Neural crest cell (in vitro differentiated cells): ENCODE results near the gene ASIC4. TPM values are rescaled to one million over a fixed set of nuclear protein-coding genes. Genes with fewer than 3 reads are reported as not detected.

Experiments used
- DNase-seq: peaks from one replicate; pipeline ENCODE4 v3.0.0; 2021; ENCODE audit warnings: low read depth, mixed read lengths, low spot score
- H3K27ac Mint-ChIP-seq: one replicate; pipeline ENCODE4 v1.8.0; 2021; ENCODE audit warnings: mild to moderate bottlenecking, mixed read lengths; ENCODE audit not compliant: unreplicated experiment
- H3K27me3 Mint-ChIP-seq: 2 replicates; pipeline ENCODE4 v1.8.0; 2021; ENCODE audit warnings: low read depth, mild to moderate bottlenecking, mixed read lengths
- H3K36me3 Mint-ChIP-seq: 2 replicates; pipeline ENCODE4 v1.8.0; 2021; ENCODE audit warnings: low read depth, mild to moderate bottlenecking, mixed read lengths
- H3K4me1 Mint-ChIP-seq: 2 replicates; pipeline ENCODE4 v1.8.0; 2021; ENCODE audit warnings: mixed read lengths
- H3K4me3 Mint-ChIP-seq: one replicate; pipeline ENCODE4 v1.8.0; 2021; ENCODE audit warnings: mild to moderate bottlenecking, mixed read lengths
- H3K9me3 Mint-ChIP-seq: 2 replicates; pipeline ENCODE4 v1.8.0; 2021; ENCODE audit warnings: mixed read lengths
- long read RNA-seq: library from polyadenylated mRNA; unstranded; transcript quantifications from one replicate; pipeline ENCODE4 v2.0.0, GENCODE V29; 2020
- total RNA-seq: library from RNA; stranded (reverse); gene quantifications from 2 replicates; pipeline ENCODE4 v1.2.1, GENCODE V29; 2021
- TF ChIP-seq, protein P1 (sequence below): fragments of 200-600 bp; sonication (generic); conservative IDR thresholded peaks from 2 replicates; pipeline ENCODE4 v1.5.0; 2021; ENCODE audit warnings: antibody characterized with exemption, mild to moderate bottlenecking

Gene ASIC4, protein sequence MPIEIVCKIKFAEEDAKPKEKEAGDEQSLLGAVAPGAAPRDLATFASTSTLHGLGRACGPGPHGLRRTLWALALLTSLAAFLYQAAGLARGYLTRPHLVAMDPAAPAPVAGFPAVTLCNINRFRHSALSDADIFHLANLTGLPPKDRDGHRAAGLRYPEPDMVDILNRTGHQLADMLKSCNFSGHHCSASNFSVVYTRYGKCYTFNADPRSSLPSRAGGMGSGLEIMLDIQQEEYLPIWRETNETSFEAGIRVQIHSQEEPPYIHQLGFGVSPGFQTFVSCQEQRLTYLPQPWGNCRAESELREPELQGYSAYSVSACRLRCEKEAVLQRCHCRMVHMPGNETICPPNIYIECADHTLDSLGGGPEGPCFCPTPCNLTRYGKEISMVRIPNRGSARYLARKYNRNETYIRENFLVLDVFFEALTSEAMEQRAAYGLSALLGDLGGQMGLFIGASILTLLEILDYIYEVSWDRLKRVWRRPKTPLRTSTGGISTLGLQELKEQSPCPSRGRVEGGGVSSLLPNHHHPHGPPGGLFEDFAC
- total RNA-seq, result 1.0 and 1.5 TPM in 2 replicates
- long read RNA-seq, result 0 reads

DNA sequence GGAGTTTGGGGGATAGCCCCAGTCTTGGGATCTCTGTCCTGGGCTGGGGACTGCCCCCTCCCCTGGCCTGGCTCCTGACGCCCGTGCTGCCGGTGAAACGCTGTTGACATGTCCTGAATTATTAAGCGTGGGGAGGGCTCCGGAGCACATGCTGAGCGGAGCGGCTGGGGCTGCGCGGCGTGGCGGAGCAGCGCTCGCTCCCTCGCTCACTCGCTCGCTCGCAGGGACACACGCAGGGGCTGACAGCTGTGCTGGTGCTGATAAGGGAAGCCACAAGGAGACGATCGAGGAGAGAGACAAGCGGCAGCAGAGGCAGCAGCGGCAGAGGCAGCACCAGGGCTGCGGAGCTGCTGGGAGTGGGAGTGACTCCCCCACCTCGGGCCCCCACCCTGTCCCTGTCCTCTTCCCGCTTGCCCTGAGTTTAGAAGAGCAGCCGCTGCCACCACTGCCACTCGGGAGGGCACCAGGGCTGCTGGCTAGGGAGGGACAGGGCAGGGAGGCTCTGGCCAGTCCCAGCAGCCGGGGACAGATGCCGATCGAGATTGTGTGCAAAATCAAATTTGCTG is at the start of gene ASIC4:
Gene ASIC4 (plus strand): TSS at position 287 of the 566 bp plus-strand sequence. CDS start 243 bp downstream, at position 530.
- DNase-seq, result no peak
- Mint-ChIP-seq H3K36me3 (no peaks in the 10 kb centered on the region), H3K4me3 (peak within 1 kb of the TSS; percentile 61), H3K9me3 (no peaks in the 10 kb centered on the region), H3K4me1 (peaks cover 71% of the 10 kb centered on the region), H3K27me3 (peaks cover 58% of the 10 kb centered on the region), H3K27ac (peak within 1 kb of the TSS; percentile 50)
- TF ChIP-seq, protein P1, sequence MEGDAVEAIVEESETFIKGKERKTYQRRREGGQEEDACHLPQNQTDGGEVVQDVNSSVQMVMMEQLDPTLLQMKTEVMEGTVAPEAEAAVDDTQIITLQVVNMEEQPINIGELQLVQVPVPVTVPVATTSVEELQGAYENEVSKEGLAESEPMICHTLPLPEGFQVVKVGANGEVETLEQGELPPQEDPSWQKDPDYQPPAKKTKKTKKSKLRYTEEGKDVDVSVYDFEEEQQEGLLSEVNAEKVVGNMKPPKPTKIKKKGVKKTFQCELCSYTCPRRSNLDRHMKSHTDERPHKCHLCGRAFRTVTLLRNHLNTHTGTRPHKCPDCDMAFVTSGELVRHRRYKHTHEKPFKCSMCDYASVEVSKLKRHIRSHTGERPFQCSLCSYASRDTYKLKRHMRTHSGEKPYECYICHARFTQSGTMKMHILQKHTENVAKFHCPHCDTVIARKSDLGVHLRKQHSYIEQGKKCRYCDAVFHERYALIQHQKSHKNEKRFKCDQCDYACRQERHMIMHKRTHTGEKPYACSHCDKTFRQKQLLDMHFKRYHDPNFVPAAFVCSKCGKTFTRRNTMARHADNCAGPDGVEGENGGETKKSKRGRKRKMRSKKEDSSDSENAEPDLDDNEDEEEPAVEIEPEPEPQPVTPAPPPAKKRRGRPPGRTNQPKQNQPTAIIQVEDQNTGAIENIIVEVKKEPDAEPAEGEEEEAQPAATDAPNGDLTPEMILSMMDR, result no peak

DNA sequence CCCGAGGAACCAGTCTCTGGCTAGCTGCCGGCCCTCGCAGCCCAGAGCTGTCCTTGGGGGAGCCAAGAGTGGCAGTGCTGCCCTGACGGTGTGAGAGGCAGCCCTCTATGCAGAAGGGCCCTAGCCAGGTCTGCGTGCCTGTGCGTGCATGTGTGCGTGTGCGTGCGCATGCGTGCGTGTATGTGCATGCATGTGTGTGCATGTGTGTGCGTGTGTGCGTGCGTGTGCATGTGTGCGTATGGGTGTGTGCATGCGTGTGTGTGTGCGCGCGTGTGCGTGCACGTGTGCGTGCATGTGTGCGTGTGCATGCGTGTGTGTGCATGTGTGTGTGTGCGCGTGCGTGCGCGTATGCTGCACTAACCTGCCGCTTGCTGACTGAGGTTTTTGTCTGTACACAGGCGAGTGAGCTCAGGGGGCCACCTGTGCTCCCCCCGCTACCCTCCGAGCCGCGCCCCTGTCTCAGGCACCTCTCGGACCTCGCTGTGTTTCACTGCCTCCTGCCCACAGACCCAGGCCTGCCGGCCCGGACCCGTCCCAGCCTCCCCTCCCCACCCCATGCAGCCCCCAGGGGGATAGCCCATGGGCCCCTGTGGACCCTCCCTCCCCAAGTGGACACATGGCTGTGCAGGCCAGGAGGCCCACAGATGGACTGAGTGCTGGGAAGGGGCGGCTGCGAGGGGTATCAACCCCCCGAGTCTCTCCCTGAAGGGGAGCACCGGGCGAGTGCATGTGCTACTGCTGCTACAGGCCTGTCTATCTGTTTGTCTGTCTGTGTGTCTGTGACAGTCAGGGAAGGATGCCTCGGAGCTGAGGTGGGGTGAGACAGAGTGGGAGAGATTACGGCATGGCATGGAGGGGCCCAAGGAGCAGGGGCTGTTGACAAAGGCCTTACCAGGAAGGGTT is 48.4 kb upstream of the ASIC4 start:
- Mint-ChIP-seq H3K27me3 (no peaks in the 10 kb centered on the region), H3K4me3 (no peak overlapping the region), H3K27ac (no peak overlapping the region), H3K4me1 (peaks cover 6% of the 10 kb centered on the region), H3K9me3 (no peaks in the 10 kb centered on the region), H3K36me3 (no peaks in the 10 kb centered on the region)
- no peak for DNase-seq
- TF ChIP-seq, protein P1, result no peak

DNA sequence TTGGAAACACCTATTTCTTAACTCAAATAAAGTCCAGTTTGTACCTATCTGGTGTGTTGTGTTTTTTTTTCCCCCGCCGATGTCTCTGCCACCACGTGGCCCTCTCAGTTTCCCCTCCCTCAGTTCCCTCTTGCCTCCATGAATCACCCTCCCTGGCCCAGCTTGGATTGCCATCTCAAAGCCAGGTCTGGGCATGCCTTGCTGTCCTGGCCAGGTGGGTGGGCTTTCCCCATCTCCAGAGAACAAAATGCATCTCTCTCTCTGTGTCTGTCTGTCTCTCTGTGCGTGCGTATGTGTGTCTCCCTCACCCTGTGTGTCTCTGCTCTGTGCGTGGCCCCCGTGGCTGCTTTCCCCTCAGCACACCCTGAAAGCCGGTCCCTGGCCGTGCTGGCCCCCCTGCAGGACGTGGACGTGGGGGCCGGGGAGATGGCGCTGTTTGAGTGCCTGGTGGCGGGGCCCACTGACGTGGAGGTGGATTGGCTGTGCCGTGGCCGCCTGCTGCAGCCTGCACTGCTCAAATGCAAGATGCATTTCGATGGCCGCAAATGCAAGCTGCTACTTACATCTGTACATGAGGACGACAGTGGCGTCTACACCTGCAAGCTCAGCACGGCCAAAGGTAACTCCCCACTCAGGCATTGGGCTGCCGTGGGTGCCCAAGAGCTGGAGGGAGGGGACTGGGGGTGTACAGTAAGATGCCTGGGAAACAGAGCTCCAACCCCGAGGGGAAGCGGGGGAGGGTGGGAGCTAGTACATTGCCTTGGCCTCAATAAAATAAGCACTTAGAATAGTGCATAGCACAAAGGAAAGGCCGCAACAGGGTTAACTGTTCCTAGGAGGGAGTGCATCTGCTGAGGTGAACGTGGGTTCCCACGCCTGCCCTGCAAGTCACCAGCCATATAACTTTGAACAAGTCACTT is 47.2 kb upstream of the ASIC4 start:
- Mint-ChIP-seq H3K9me3 (no peaks in the 10 kb centered on the region), H3K27me3 (no peaks in the 10 kb centered on the region), H3K36me3 (no peaks in the 10 kb centered on the region), H3K4me1 (peaks cover 6% of the 10 kb centered on the region), H3K27ac (no peak overlapping the region), H3K4me3 (no peak overlapping the region)
- TF ChIP-seq, protein P1, result no peak
- no peak for DNase-seq

DNA sequence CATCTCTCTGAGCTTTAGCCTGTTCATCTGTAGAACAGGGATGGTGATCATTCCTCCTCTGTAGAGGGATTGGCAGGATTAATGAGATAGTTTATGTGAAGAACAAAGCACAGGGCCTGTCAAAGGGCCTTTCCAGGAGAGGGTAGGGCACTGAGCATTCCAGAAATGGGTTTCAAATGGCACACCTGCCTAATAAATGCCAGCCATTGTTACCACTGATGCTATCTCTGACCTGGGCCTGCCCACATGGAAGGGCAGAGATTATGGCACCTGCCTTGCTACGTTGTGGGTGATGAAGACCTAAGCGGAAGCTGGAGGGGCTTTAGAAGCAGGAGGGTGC is 46.6 kb upstream of the ASIC4 start:
- DNase-seq, result no peak
- Mint-ChIP-seq H3K36me3 (no peaks in the 10 kb centered on the region), H3K4me3 (no peak overlapping the region), H3K9me3 (no peaks in the 10 kb centered on the region), H3K27ac (no peak overlapping the region), H3K27me3 (no peaks in the 10 kb centered on the region), H3K4me1 (peaks cover 6% of the 10 kb centered on the region)
- TF ChIP-seq, protein P1, result no peak
